Spleen (tissue), 11 donors: ENCODE data around the gene SSTR4. TPM values are rescaled to one million over a fixed set of nuclear protein-coding genes. Genes with fewer than 3 reads are reported as not detected.

Experiments used
- DNase-seq: peaks from one replicate; pipeline ENCODE4 v3.0.0-alpha.2; 2020
- H3K27ac ChIP-seq, 8 donors: fragments of 200-600 bp; sonication (generic) in 7 of 8; 1 replicate in 4 of 8; 2 replicates in 4 of 8; pipeline versions ENCODE4 v1.5.0 to v1.8.0; 2016 to 2021; ENCODE audit warnings: inconsistent platforms in 4 of 8, mild to moderate bottlenecking in 4 of 8, moderate library complexity in 1 of 8
- H3K27me3 ChIP-seq, 7 donors: fragments of 200-600 bp; sonication (generic) in 6 of 7; replicated peaks in 1 of 7; 1 replicate in 4 of 7; 2 replicates in 3 of 7; pipeline versions ENCODE4 v1.5.0 to v1.8.0; 2016 to 2021; ENCODE audit warnings: inconsistent platforms in 3 of 7, mild to moderate bottlenecking in 1 of 7
- H3K36me3 ChIP-seq, 6 donors: fragments of 200-600 bp; sonication (generic) in 5 of 6; 1 replicate in 4 of 6; 2 replicates in 2 of 6; pipeline versions ENCODE4 v1.5.0 to v1.8.0; 2016 to 2021; ENCODE audit warnings: inconsistent platforms in 2 of 6
- H3K4me1 ChIP-seq, 6 donors: fragments of 200-600 bp; sonication (generic) in 5 of 6; 1 replicate in 3 of 6; 2 replicates in 3 of 6; pipeline versions ENCODE4 v1.5.0 to v1.8.0; 2016 to 2021; ENCODE audit warnings: inconsistent platforms in 3 of 6
- H3K4me3 ChIP-seq, 8 donors: fragments of 200-600 bp; sonication (generic) in 7 of 8; 1 replicate in 4 of 8; 2 replicates in 4 of 8; pipeline versions ENCODE4 v1.5.0 to v1.8.0; 2016 to 2021; ENCODE audit warnings: inconsistent platforms in 4 of 8, mild to moderate bottlenecking in 4 of 8, moderate library complexity in 2 of 8
- H3K9me3 ChIP-seq, 8 donors: fragments of 200-600 bp; sonication (generic) in 7 of 8; 1 replicate in 4 of 8; 2 replicates in 4 of 8; pipeline versions ENCODE4 v1.5.0 to v1.8.0; 2016 to 2021; ENCODE audit warnings: inconsistent platforms in 4 of 8
- CTCF ChIP-seq, 11 experiments: fragments of 200-600 bp in 7 of 11; fragments of 450-650 bp in 4 of 11; sonication (generic) in 4 of 11; IDR thresholded peaks in 8 of 11; conservative IDR thresholded peaks in 3 of 11; 1 replicate in 7 of 11; 2 replicates in 4 of 11; pipeline versions ENCODE4 v1.4.0 to v1.8.0; 2016 to 2021; ENCODE audit warnings: antibody characterized with exemption in 11 of 11, inconsistent platforms in 4 of 11, mild to moderate bottlenecking in 1 of 11
- POLR2A ChIP-seq, 3 donors: fragments of 450-650 bp; IDR thresholded peaks; one replicate each; pipeline ENCODE4 v1.5.1; 2017; ENCODE audit warnings: antibody characterized with exemption in 3 of 3, mild to moderate bottlenecking in 1 of 3
- POLR2AphosphoS5 ChIP-seq, 3 donors: sonication (generic); formaldehyde crosslinking; IDR thresholded peaks; one replicate each; pipeline ENCODE4 v1.5.1; 2017; ENCODE audit warnings: antibody characterized with exemption in 3 of 3
- WGBS, 5 donors: extraction: QIAGEN DNeasy Blood & Tissue Kit in 3 of 5; methylation state at CpG; one replicate each; pipeline versions ENCODE4 v1.1.5 to v1.1.7; 2013 to 2018; 5-methylcytosine and 5-hydroxymethylcytosine counted together
- intact Hi-C: fragments of 100-400 bp; cut with DNase I; formaldehyde crosslinking; loops from one replicate; pipeline ENCODE4 v1.15.0; 2023; ENCODE audit warnings: low total_unique reads
- polyA plus RNA-seq, 3 donors: library from polyadenylated mRNA; stranded (reverse); fragments of 200-250 nt; gene quantifications; one replicate each; pipeline ENCODE4 v1.2.1, GENCODE V29; 2013
- total RNA-seq, 7 donors: library from RNA; depleted of rRNA in 3 of 7; stranded (reverse); fragments of >200 nt in 3 of 7; fragmentation: NEBNext Ultra II Directional in 4 of 7; extraction: Animal tissue kit (Norgen Biotek cat#: 25700) in 4 of 7; gene quantifications; one replicate each; pipeline versions ENCODE4 v1.1.0 to v1.2.1, GENCODE V29; 2016 to 2021
- donor health status: healthy with polysubstance abuse.
- donor health status: DM: no; HTN: no; CAD: no; lungs with moderate emphysema.
- donor health status: DM: no; HTN: no; CAD: no.
- donor health status: Bipolar disorder and iron deficiency.
- donor health status: healthy.
- donor health status: DM: no; HTN: no; CAD: no.
- donor health status: DM: yes; HTN: yes; CAD: no.

The SSTR4 gene
- total and polyA plus RNA-seq, 10 donors = not detected

DNA sequence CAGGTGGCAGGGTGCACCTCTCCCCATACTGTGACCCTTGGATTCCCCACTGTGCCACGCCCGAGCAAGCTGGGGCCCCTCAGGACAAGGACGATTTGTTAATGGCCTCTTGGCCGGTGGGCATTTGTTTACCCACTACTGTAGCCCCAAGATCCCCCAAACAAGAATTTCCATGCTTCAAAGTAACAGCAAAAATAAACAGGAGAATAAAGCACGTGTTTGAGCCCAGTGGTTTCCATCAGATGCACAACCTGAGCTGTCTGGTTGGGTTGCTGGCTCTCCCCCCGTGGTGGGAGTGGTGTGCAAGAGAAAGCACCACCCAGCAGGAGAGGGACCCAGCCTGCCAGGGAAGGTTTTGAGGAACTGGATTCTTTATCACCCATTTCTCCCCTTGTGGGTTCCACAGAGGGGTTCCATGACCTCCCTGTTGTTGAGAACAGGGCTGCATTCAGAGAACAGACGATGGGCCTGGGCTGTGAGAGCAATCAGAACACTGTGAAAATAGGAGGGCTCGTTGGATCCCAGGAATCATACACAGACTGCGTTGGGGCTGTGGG, 46.2 kb downstream of the SSTR4 start:
- H3K4me1 ChIP-seq = peaks cover 3 to 67% (median 47%) of the 10 kb centered on the region in 6 donors
- DNase-seq = no peak
- intact Hi-C loops = no loop called here
- peak overlapping the region in 1 of 8 donors; percentile 67 for H3K4me3 ChIP-seq
- H3K36me3 ChIP-seq = peaks cover 0 to 35% (median 0%) of the 10 kb centered on the region in 6 donors
- H3K27me3 ChIP-seq = no peaks in the 10 kb centered on the region
- TF ChIP-seq CTCF (IDR thresholded peaks at IDR 0.05 in 8 of 11, conservative IDR thresholded peaks at IDR 0.05 in 3 of 11) (no peak), POLR2AphosphoS5 (IDR thresholded peaks at IDR 0.05) (no peak), POLR2A (IDR thresholded peaks at IDR 0.05) (no peak)
- peak overlapping the region in 4 of 8 donors; percentile 6 to 96 (median 50) for H3K27ac ChIP-seq
- 69 to 83% (median 79%) methylated on average over 9 of the region's 9 CpGs for WGBS, 5 donors
- H3K9me3 ChIP-seq = no peaks in the 10 kb centered on the region

DNA sequence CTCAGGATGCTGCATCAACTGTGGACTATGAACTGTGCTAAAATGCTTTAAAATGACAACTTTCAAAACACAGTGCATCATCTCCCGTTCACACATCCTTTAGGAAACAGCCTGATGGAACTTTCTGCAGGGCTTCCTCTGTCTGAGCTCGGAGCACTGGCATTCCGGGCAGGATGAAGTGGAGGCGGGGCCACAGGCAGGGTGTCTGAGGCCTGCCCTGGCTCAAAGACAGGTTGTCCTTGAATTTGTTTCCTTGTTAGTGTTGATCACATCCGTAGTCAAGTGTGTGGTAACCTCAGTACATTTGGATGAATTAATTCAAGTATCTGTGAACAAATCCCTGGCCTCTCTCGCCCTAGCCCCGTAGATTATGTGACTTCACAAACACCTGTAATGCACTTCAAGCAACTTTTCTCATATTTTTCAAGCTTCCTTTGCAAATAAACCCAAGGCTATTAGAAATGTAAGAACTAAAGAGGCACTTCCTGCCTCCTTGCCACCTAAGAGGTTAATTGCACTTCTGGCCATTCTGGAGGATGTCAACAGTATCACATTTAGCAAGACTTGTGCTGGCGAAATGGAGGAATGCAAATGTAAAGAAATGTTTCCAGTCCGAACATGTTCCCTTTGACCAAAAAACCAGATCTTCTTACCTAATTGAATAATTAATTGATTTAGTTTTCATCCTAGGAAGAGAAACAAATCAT, 47.9 kb downstream of the SSTR4 start:
- intact Hi-C loops = no loop called here
- Histone ChIP-seq H3K27me3 (no peaks in the 10 kb centered on the region), H3K4me3 (peak overlapping the region; percentile 17 to 67 (median 32)), H3K4me1 (peaks cover 5 to 84% (median 64%) of the 10 kb centered on the region in 6 donors), H3K36me3 (peaks cover 0 to 35% (median 0%) of the 10 kb centered on the region in 6 donors), H3K9me3 (no peaks in the 10 kb centered on the region), H3K27ac (peak overlapping the region; percentile 16 to 96 (median 84))
- 47 to 70% (median 52%) methylated on average over 9 of the region's 9 CpGs for WGBS, 5 donors
- DNase-seq = peak; percentile 85
- TF ChIP-seq CTCF (IDR thresholded peaks at IDR 0.05 in 8 of 11, conservative IDR thresholded peaks at IDR 0.05 in 3 of 11) (no peak), POLR2A (IDR thresholded peaks at IDR 0.05) (no peak), POLR2AphosphoS5 (IDR thresholded peaks at IDR 0.05) (peak in 2 of 3 donors; percentile 77 to 81)

- 75 to 93% (median 77%) methylated on average over 15 of the region's 15 CpGs for WGBS, 5 donors
- Histone ChIP-seq H3K9me3 (no peaks in the 10 kb centered on the region), H3K27me3 (no peaks in the 10 kb centered on the region), H3K4me3 (peak overlapping the region; percentile 17 to 67 (median 32)), H3K36me3 (peaks cover 0 to 33% (median 0%) of the 10 kb centered on the region in 6 donors), H3K27ac (peak overlapping the region; percentile 16 to 96 (median 84)), H3K4me1 (peaks cover 5 to 87% (median 65%) of the 10 kb centered on the region in 6 donors)
- intact Hi-C loops = no loop called here
- no peak for DNase-seq
- TF ChIP-seq CTCF (IDR thresholded peaks at IDR 0.05 in 8 of 11, conservative IDR thresholded peaks at IDR 0.05 in 3 of 11) (no peak), POLR2A (IDR thresholded peaks at IDR 0.05) (no peak), POLR2AphosphoS5 (IDR thresholded peaks at IDR 0.05) (no peak)
These were observed 48.6 kb downstream of the SSTR4 start for GRCh38 chr20:23083553-23084220.
